HG03280 (cell line): ENCODE measurements around the gene GDF10.

Experiments
- ATAC-seq: cut with Tn5 transposase; IDR thresholded peaks from one replicate; pipeline ENCODE4 v1.9.1; 2021; ENCODE audit warnings: mild to moderate bottlenecking, moderate library complexity; ENCODE audit not compliant: unreplicated experiment

GDF10 gene

GRCh38 chr10:47269294-47269693 is 30.7 kb upstream of the GDF10 start:
- no peak for ATAC-seq

GRCh38 chr10:47276071-47276470 is 23.9 kb upstream of the GDF10 start:
- no peak for ATAC-seq

- no peak for ATAC-seq
Observed at GRCh38 chr10:47276576-47277351, 23.2 kb upstream of the GDF10 start.

- ATAC-seq = no peak
Observed at GRCh38 chr10:47277352-47278151, 22.4 kb upstream of the GDF10 start.

DNA sequence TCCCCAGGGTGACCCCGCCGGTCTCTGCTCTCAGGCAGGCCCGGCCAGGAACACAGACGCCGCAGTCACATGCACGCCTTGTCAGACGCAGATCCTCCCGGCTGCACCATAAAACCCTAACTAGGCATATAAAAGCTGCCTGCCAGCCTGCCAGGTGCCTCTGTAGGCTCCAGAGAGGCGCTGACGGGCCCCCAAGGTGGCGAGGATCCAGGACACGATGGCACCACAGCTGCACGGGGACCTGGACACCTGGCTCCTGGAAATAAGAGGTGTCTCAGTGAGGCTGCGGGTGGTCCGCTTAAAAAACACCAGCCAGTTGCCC is 21.9 kb upstream of the GDF10 start:
- no peak for ATAC-seq

GRCh38 chr10:47278720-47279119 is 21.3 kb upstream of the GDF10 start:
- no peak for ATAC-seq

GRCh38 chr10:47279276-47279675 is 20.7 kb upstream of the GDF10 start:
- ATAC-seq = no peak

GRCh38 chr10:47282005-47282656 is 17.9 kb upstream of the GDF10 start:
- no peak for ATAC-seq

- ATAC-seq = no peak
Observed at GRCh38 chr10:47282657-47283018, 17.4 kb upstream of the GDF10 start.

DNA sequence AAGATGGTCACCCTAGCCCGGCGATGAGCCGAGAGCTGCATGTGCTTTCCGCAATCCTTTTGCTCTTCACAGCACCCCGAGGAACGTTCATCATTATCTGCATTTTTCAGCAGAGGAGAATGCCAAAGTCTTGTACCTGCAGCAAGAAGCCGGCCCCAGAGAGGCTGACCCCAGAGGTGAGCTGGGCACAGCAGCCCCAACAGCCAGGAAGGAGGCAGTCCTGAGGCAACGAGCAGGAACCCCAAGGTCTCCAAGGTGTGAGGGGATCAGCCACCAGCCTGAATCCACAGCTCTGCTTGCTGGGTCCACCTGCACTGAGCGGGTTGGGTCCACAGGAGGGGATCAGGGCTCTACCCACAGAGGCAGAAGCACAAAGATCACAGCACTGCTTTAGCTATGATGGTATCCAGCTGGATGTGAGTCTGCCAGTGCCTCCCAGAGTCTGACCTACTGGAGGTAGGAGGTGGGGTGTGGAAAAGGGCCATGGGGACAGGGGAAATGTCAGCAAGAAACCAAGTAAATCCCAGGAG is 16.8 kb upstream of the GDF10 start:
- ATAC-seq = no peak

DNA sequence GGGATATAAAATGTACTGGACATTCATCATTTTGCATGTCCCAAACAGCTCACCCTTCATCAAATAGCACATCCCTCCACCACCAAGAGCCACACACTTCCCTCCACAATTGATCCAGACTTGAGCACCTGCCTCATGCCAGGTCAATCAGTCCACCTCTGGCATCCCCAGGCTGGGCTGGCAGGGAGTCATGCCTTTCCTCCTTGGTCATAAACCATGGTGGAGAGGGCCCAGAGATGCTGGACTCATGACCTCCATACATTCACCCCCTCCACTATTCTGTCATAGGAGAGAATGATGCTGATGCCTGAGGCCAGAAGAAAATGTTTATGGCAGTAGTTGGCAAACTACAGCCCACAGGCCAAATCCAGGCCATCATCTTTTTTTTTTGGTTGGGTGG is 16.1 kb upstream of the GDF10 start:
- no peak for ATAC-seq

GRCh38 chr10:47285381-47286115 is 14.4 kb upstream of the GDF10 start:
- ATAC-seq = no peak

DNA sequence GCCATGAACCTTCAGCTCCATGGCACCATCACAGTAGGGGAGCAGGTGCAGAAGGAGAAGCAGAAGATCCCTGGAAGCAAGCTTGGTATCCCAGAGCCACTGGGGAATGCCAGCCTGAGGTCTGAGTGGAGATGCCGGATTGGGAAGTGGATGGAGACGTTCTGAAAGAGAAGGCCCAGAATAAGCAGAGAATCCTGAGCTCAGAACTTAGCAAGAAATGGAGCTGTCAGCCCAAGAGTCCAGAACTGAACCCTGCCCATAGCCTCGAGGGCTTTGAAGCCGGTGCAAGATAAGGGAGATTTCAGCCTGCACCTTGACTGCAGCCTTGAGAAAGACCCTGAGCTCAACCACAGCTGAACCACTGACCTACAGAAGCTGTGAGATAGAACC is 13.9 kb upstream of the GDF10 start:
- ATAC-seq = no peak

GRCh38 chr10:47286591-47287315 is 13.2 kb upstream of the GDF10 start:
- no peak for ATAC-seq

DNA sequence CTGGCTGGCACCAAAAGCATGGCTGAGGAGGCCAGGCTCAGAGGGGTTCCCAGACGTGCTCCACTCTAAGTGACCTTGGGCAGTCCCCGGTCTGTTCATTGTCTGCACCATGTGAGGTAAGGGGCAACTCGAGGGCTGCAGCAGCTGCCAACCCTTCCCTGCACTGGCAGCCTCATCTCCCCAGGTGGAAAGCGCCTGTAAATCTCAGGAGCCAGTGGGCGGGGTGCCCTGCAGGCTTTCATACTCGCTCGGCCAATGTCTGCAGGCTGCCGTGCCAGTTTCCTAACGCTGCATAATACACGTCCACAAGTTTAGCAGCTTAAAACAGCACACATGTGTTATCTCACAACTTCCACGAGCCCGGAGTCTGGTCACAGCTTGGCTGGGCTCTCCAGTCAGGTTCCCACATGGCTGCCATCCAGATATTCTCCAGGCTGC is 12.6 kb upstream of the GDF10 start:
- ATAC-seq = no peak

DNA sequence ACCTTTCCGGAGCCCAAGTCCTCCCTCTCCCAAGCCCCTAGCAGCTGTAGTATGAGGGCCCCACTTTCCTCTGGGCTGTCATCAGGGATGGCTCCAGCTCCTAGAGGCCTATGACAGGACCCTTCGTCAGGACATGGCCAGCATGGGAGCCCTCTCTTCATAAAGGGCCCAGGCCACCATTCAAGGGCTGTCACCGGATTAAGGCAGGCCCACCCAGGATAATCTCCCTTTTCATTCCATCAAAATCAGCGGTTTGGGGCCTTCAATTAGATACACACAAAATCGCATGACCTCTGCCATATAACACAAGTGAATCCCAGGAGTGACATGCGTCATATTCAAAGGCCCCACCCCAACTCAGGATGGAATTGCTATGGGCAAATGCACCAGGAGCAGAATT is 12.2 kb upstream of the GDF10 start:
- no peak for ATAC-seq

DNA sequence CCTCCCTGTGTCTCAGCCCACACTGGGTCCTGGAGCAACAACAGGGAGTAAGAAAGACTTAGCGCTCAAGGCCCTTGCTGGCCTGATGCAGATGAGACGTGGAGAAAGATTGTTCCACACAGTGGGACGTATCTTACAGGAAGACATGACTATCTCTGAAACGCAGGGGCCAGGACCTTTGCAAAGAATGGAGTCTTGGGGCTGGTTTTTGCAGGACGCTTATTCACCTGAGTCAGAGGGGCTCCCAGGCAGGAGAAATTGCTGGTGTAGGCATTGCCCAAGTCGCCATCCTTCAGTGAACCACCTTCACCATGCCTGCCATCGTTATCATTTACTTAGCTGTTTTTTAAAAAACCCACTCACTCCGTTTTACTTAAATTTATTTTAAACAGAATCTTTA is 11.8 kb upstream of the GDF10 start:
- ATAC-seq = no peak

DNA sequence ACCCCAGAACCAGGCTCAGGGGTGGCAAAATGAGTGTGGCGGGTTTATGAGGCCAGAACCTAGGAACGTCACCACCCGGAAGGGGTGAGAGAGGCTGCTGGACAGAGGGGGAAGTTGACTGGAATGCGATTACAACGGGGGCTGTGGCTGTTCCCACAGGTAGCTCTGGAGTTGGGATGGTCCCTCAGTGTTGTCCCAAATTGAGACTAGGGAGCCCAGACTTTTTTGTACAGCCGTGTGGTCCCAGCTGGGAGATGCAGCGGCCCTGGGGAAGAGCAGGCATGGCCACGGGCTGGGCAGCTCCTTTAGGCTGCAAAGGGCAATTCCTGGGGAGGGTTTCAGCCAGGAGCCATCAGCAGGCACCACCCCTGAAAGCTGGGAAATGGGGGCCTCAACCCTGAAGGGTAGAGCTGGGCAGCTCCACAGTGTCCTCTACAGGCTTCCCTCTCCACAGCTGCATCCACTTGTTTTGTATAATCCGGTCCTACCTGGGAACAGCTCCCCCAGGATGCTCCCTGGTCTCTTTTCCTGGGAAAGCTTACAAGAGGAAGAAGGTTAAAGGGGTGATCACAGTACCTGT is 11.0 kb upstream of the GDF10 start:
- ATAC-seq = no peak

DNA sequence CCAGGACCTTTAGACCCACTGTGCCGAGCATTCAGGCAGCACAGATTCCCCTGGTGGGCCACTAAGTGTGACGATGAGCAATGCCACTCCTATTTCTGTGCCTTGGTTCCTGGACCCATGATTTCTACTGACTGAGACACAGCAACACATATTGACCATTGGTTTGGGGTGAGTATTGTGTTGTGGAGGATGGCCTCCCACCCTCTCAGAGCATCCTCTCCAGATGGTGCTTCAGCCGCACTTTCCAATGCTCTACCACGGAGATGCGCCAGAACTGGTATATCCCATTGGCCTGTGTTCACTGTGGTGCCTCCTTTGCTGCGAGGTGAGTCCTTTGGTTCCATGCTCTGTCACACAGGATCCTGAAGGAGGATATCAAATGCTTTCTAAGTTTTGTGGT is 10.1 kb upstream of the GDF10 start:
- no peak for ATAC-seq

DNA sequence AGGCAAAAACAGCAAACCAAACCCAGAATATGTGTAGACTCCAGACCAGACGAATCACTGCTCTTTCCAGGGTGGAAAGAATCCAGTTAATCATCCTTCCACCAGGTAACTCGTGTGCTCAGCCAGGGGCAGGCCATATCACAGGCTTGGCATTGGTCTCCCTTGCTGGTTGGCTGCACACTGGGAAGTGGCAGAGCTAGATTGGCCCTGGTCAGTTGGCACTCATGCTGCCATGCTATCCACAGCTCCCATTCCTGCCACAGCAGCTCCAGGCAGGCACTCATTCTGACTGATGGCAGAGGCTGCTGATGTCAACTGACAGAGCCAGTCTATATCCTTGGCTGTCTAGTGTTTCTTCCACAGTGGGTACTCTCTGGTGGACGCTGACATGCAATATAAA is 9.7 kb upstream of the GDF10 start:
- no peak for ATAC-seq
